Breast epithelium (tissue), 4 donors: ENCODE results near the gene MFN2. TPM values are rescaled to one million over a fixed set of nuclear protein-coding genes. Genes with fewer than 3 reads are reported as not detected.
"Not testable (repeated sequence)": the region's sequence is repeated elsewhere in the genome, so short reads cannot be mapped to it uniquely, and the experiment has no call there.

Experiments
- DNase-seq, 2 donors: peaks; one replicate each; pipeline ENCODE4 v3.0.0-alpha.2; 2019; ENCODE audit warnings: low spot score in 2 of 2
- H3K27ac ChIP-seq, 2 donors: fragments of 200-600 bp; sonication (generic) in 1 of 2; one replicate each; pipeline ENCODE4 v1.5.1; 2016 to 2019; ENCODE audit warnings: mild to moderate bottlenecking in 1 of 2
- H3K27me3 ChIP-seq, 2 donors: fragments of 200-600 bp; sonication (generic) in 1 of 2; one replicate each; pipeline versions ENCODE4 v1.5.1 to v1.6.0; 2017 to 2019; ENCODE audit warnings: control low read depth in 1 of 2, mild to moderate bottlenecking in 1 of 2
- H3K36me3 ChIP-seq: fragments of 200-600 bp; one replicate; pipeline ENCODE4 v1.5.1; 2019
- H3K4me1 ChIP-seq, 2 donors: fragments of 200-600 bp; sonication (generic); one replicate each; pipeline ENCODE4 v1.5.1; 2016 to 2019; ENCODE audit warnings: control low read depth in 1 of 2
- H3K4me3 ChIP-seq, 3 donors: fragments of 200-600 bp; sonication (generic); 1 replicate in 2 of 3; 2 replicates in 1 of 3; pipeline ENCODE4 v1.5.1; 2016 to 2019; ENCODE audit warnings: mild to moderate bottlenecking in 3 of 3, moderate library complexity in 2 of 3
- H3K9me3 ChIP-seq, 2 donors: fragments of 200-600 bp; sonication (generic) in 1 of 2; one replicate each; pipeline ENCODE4 v1.5.1; 2016 to 2019; ENCODE audit warnings: control low read depth in 1 of 2
- POLR2A ChIP-seq: fragments of 450-650 bp; IDR thresholded peaks from one replicate; pipeline ENCODE4 v1.6.1; 2016; ENCODE audit warnings: antibody characterized with exemption, mild to moderate bottlenecking, moderate library complexity
- POLR2AphosphoS5 ChIP-seq, 3 donors: sonication (generic); formaldehyde crosslinking; IDR thresholded peaks; one replicate each; pipeline ENCODE4 v1.6.1; 2017; ENCODE audit warnings: antibody characterized with exemption in 3 of 3
- intact Hi-C: fragments of 100-400 bp; cut with DNase I; formaldehyde crosslinking; loops from one replicate; pipeline ENCODE4 v1.15.1; 2023; ENCODE audit warnings: low total_unique reads
- total RNA-seq, 3 donors: library from RNA; depleted of rRNA; stranded (reverse); fragments of >200 nt; gene quantifications; one replicate each; pipeline ENCODE4 v1.1.0, GENCODE V29; 2016
- TF ChIP-seq, protein P1 (sequence below), 3 donors: fragments of 450-650 bp; IDR thresholded peaks; one replicate each; pipeline ENCODE4 v1.5.1; 2016 to 2017; ENCODE audit warnings: antibody characterized with exemption in 3 of 3, mild to moderate bottlenecking in 3 of 3, moderate library complexity in 3 of 3

Gene MFN2
- total RNA-seq, 3 donors from 2014 or later, result 51.4 to 64.9 (median 62.1) TPM

DNA sequence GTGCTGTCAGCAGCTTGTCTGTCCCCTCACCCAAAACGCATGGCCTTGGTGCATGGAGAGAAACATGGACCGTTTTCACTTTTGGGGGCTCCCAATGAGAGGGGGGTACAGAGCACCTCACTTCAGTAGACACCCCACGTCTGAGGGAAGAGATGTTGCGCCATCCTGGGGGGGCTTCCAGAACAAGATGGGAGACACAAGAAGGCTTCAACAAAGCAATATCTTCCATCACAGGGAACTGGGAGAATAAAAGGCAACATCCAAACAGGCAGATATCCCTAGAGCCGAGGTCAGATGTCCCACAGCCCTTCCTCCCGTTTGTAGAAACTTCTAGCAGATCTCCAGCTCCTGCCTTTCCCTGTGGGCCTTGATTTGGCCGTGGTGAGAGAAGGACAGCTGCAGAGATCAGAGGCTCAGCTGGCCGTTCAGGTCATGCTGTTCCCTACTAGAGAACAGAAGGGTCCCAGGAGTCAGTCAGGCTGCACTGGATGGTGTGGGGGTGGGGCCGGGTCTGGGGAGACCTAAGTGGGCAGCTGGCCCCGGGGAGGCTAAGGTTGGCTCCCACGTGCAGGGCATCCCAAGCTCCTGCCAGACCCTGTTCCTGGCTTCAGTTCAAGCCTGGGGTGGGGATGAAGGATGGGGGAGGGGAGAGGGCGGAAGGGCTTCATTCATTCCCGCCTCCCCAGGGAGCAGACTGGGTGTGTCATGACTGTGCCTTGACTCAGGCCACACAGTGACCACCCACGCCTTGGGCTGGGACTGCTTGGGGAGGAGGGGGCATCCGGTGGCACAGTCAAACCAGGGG, 41.3 kb upstream of the MFN2 start:
- DNase-seq, result no peak
- H3K27ac ChIP-seq, result peak overlapping the region in 1 of 2 donors; percentile 50
- intact Hi-C loops, result no loop called here
- H3K4me1 ChIP-seq, result peaks cover 0 to 4% of the 10 kb centered on the region in 2 donors
- no peaks in the 10 kb centered on the region for H3K9me3 ChIP-seq
- TF ChIP-seq POLR2AphosphoS5 (IDR thresholded peaks at IDR 0.05), result no peak
- TF ChIP-seq POLR2A, result no peak
- TF ChIP-seq, protein P1, sequence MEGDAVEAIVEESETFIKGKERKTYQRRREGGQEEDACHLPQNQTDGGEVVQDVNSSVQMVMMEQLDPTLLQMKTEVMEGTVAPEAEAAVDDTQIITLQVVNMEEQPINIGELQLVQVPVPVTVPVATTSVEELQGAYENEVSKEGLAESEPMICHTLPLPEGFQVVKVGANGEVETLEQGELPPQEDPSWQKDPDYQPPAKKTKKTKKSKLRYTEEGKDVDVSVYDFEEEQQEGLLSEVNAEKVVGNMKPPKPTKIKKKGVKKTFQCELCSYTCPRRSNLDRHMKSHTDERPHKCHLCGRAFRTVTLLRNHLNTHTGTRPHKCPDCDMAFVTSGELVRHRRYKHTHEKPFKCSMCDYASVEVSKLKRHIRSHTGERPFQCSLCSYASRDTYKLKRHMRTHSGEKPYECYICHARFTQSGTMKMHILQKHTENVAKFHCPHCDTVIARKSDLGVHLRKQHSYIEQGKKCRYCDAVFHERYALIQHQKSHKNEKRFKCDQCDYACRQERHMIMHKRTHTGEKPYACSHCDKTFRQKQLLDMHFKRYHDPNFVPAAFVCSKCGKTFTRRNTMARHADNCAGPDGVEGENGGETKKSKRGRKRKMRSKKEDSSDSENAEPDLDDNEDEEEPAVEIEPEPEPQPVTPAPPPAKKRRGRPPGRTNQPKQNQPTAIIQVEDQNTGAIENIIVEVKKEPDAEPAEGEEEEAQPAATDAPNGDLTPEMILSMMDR (IDR thresholded peaks at IDR 0.05), result no peak
- H3K27me3 ChIP-seq, result no peaks in the 10 kb centered on the region
- H3K4me3 ChIP-seq, result no peak overlapping the region
- H3K36me3 ChIP-seq, result no peaks in the 10 kb centered on the region

DNA sequence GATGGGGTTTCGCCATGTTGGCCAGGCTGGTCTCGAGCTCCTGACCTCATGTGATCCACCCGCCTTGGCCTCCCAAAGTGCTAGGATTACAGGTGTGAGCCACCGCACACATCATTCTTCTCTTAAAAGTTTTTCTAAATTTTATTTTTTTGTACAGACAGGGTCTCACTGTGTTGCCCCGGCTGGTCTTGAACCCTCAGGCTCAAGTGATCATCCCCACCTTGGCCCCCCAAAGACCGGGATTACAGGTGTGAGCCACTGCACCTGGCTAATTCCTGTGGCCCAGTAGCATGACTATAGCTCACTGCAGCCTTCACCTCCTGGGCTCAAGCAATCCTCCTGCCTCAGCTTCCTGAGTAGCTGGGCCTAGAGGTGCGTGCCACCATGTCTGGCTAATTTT, 40.5 kb upstream of the MFN2 start:
- intact Hi-C loops, DNase-seq, H3K27me3 ChIP-seq, H3K36me3 ChIP-seq, H3K27ac ChIP-seq, H3K4me3 ChIP-seq, H3K4me1 ChIP-seq, H3K9me3 ChIP-seq: not testable (repeated sequence)

DNA sequence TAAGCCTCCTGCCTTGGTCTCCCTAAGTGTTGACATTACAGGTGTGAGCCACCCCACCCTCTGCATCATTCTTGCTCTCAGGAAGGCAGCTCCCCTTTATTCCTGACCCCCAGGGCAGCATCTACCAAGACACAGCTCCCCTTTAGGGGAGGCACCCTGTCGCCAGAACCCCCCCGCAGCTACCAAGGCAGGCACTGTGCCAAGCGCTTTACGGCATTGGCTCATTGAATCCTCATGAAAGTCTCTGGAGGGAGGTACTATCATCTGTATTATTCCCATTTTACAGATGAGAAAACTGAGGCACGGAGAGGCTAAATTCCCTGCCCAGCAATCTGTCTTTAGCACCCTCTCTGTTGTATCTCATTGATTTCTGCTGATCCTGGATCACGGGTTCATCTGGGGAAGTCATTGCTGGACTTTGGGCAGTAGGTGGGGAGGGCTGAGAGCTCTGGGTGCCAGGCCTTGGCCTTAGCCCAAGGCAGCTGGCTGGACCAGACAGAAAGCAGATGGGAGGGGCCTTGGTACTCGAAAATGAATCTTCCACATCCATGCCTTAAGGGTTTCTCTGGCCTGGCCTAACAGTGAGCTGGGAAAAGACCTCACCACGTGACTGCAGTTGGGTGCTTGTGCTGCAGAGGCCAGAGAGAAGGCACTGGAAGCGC, 39.9 kb upstream of the MFN2 start:
- Histone ChIP-seq H3K27ac (peak overlapping the region; percentile 48 to 56), H3K4me1 (no peaks in the 10 kb centered on the region), H3K4me3 (no peak overlapping the region)

DNA sequence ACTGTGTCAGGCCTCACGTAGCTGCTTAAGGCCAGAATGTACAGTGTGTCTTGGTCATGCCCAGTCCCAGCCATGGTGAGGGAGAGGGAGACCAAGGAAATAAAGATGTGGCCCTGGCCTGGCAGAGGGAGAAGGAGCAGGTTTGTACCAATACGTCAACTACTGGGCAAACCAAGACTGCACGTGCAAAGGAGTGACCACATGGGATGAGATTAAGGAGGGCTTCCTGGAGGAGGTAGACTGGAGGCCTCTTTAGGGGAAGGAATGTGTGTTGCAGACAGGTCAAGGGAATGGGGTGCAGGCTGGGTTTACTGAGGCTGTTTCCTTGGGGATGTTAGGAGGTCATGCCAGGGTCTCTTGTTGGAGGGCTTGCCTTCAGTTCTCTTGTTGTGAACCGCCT, 38.0 kb upstream of the MFN2 start:
- H3K36me3 ChIP-seq, result no peaks in the 10 kb centered on the region
- intact Hi-C loops, result no loop called here
- H3K27me3 ChIP-seq, result no peaks in the 10 kb centered on the region
- H3K4me3 ChIP-seq, result no peak overlapping the region
- no peak for DNase-seq
- H3K9me3 ChIP-seq, result no peaks in the 10 kb centered on the region
- H3K4me1 ChIP-seq, result no peaks in the 10 kb centered on the region
- TF ChIP-seq, protein P1 (IDR thresholded peaks at IDR 0.05), result no peak
- TF ChIP-seq POLR2AphosphoS5 (IDR thresholded peaks at IDR 0.05) (no peak), POLR2A (no peak)
- H3K27ac ChIP-seq, result no peak overlapping the region

More for the DNA sequence above, 39.9 kb upstream of the MFN2 start:
- H3K36me3 ChIP-seq, result no peaks in the 10 kb centered on the region
- DNase-seq, result peak; percentile 40 to 54
- intact Hi-C loops, result no loop called here
- no peaks in the 10 kb centered on the region for H3K27me3 ChIP-seq
- TF ChIP-seq, protein P1 (IDR thresholded peaks at IDR 0.05), result no peak
- TF ChIP-seq POLR2AphosphoS5 (IDR thresholded peaks at IDR 0.05), result no peak
- no peak for TF ChIP-seq POLR2A
- no peaks in the 10 kb centered on the region for H3K9me3 ChIP-seq

DNA sequence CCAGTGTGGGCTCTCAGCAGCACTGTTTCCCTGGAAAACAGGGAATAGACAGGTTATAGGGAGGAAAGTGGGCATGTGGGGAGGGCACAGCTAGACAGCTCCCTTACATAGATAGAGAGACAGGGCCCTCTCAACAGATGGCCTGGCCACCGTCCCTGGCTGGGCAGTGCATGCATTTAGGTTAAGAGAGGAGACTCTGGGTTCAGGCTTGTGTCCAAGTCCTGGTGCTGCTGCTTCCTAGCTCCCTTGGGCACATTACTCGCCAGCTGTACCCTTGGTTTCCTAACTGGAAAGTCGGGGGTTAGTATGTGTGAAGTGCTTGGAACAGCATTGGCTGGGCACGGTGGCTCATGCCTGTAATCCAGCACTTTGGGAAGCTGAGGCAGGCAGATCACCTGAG, 36.6 kb upstream of the MFN2 start:
- intact Hi-C loops, result no loop called here
- Histone ChIP-seq H3K36me3 (no peaks in the 10 kb centered on the region), H3K27ac (no peak overlapping the region), H3K9me3 (no peaks in the 10 kb centered on the region), H3K27me3 (no peaks in the 10 kb centered on the region), H3K4me3 (no peak overlapping the region), H3K4me1 (no peaks in the 10 kb centered on the region)
- DNase-seq, result no peak
- no peak for TF ChIP-seq POLR2A
- TF ChIP-seq, protein P1 (IDR thresholded peaks at IDR 0.05), result no peak
- no peak for TF ChIP-seq POLR2AphosphoS5 (IDR thresholded peaks at IDR 0.05)
